ENCODE measurements around the gene TRIAP1.
"Not testable (repeated sequence)": the region's sequence is repeated elsewhere in the genome, so short reads cannot be mapped to it uniquely, and the experiment has no call there.

DNA sequence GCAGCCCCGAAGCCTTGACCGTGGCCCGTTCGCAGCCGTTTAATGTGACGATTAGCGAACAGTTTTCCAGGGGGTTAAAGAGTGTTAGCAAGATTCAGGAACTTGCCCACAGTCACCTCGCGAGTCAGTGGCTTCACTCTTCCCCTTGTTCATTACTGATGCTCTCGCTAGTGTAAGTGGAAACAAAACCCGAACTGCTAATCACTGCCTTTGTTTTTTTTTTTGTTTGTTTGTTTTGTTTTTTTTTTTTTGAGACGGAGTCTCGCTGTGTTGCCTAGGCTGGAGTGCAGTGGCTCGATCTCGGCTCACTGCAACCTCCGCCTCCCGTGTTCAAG, 627 bp upstream of the TRIAP1 start:
- not testable (repeated sequence) for TF ChIP-seq POLR2A (IDR thresholded peaks at IDR 0.05; ENCODE audit: low read depth, low read length); CTCF (IDR thresholded peaks at IDR 0.05; ENCODE audit: extremely low read depth in 1 of 2, insufficient read depth in 1 of 2, low read depth in 1 of 2, low read length in 2 of 2); EZH2 (IDR thresholded peaks at IDR 0.05; ENCODE audit: borderline replicate concordance, low read depth, low read length, severe bottlenecking); MAX (IDR thresholded peaks at IDR 0.05; ENCODE audit: insufficient read depth, insufficient read length); POLR2AphosphoS5 (IDR thresholded peaks at IDR 0.05; ENCODE audit: insufficient read depth, low read depth, low read length)
